Lower lobe of right lung (tissue), 2 donors: ENCODE results near the gene IZUMO3. TPM values are rescaled to one million over a fixed set of nuclear protein-coding genes. Genes with fewer than 3 reads are reported as not detected.
"Not testable (repeated sequence)": the region's sequence is repeated elsewhere in the genome, so short reads cannot be mapped to it uniquely, and the experiment has no call there.

Experiments used
- ATAC-seq, 2 donors: fragments of 200-7000 bp; cut with Tn5 transposase; one replicate each; pipeline ENCODE4 v1.9.1; 2020 to 2022; ENCODE audit warnings: mild to moderate bottlenecking in 2 of 2, moderate library complexity in 2 of 2
- DNase-seq: peaks from one replicate; pipeline ENCODE4 v3.0.0-alpha.2; 2020
- H3K27ac ChIP-seq: fragments of 200-600 bp; one replicate; pipeline ENCODE4 v1.8.0; 2022
- H3K27me3 ChIP-seq: fragments of 200-600 bp; one replicate; pipeline ENCODE4 v1.8.0; 2022; ENCODE audit warnings: low read depth
- H3K36me3 ChIP-seq: fragments of 200-600 bp; one replicate; pipeline ENCODE4 v1.8.0; 2022; ENCODE audit warnings: mild to moderate bottlenecking
- H3K4me1 ChIP-seq: fragments of 200-600 bp; one replicate; pipeline ENCODE4 v1.8.0; 2022
- H3K4me3 ChIP-seq: fragments of 200-600 bp; one replicate; pipeline ENCODE4 v1.8.0; 2022; ENCODE audit warnings: mild to moderate bottlenecking
- H3K9me3 ChIP-seq: fragments of 200-600 bp; one replicate; pipeline ENCODE4 v1.8.0; 2022
- CTCF ChIP-seq: fragments of 200-600 bp; IDR thresholded peaks from one replicate; pipeline ENCODE4 v1.8.0; 2022; ENCODE audit warnings: antibody characterized with exemption, mild to moderate bottlenecking
- intact Hi-C: fragments of 100-400 bp; cut with DNase I; formaldehyde crosslinking; loops from one replicate; pipeline ENCODE4 v1.11.0; 2022
- long read RNA-seq: library from polyadenylated mRNA; unstranded; transcript quantifications from one replicate; pipeline ENCODE4 v2.0.0, GENCODE V29; 2021
- total RNA-seq: library from RNA; stranded (reverse); fragmentation: NEBNext Ultra II Directional; extraction: Animal tissue kit (Norgen Biotek cat#: 25700); gene quantifications from one replicate; pipeline ENCODE4 v1.2.1, GENCODE V29; 2021
- donor health status: DM: no; HTN: yes; CAD: no; lungs with severe emphysema.

IZUMO3 gene
- not detected for total RNA-seq
- long read RNA-seq: 0 reads

DNA sequence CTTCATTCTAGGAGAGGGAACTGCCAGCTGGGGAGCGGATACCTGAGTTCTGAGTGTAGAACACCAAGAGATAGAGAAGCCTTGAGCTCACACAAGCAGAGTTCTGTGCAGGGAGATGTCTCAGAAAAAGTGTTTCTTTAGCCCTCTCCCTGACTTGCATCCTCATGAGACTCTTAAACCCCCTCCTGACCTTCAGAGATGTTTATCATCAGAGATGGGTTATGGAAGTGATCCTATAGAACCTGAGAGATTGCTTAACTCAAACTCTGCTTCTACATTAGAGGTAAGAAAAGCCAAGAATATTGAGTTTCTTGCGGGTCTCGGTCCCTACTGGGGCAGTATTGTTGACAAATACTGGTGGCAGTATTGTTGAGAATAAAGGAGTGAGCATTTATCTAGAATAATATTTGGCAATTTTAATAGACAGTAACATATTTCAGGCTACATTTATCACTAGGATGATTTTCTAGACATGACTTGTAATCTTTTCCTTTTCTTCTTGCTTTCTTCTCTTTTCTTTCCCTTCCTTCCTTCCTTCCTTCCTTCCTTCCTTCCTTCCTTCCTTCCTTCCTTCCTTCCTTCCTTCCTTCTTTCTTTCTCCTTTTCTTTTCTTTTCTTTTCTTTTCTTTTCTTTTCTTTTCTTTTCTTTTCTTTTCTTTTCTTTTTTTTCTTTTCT is at the start of gene IZUMO3:
Gene IZUMO3 (minus strand): TSS at position 51 of the 676 bp plus-strand sequence. CDS start 248 bp downstream, outside the sequence.
- no peaks in the 10 kb centered on the region for H3K4me1 ChIP-seq
- ATAC-seq (no peak), DNase-seq (no peak)
- no peaks in the 10 kb centered on the region for H3K9me3 ChIP-seq
- no peaks in the 10 kb centered on the region for H3K27me3 ChIP-seq
- intact Hi-C loops: no loop called here
- no peak for TF ChIP-seq CTCF
- H3K36me3 ChIP-seq: no peaks in the 10 kb centered on the region
- no peak within 1 kb of the TSS for H3K4me3 ChIP-seq
- no peak within 1 kb of the TSS for H3K27ac ChIP-seq

DNA sequence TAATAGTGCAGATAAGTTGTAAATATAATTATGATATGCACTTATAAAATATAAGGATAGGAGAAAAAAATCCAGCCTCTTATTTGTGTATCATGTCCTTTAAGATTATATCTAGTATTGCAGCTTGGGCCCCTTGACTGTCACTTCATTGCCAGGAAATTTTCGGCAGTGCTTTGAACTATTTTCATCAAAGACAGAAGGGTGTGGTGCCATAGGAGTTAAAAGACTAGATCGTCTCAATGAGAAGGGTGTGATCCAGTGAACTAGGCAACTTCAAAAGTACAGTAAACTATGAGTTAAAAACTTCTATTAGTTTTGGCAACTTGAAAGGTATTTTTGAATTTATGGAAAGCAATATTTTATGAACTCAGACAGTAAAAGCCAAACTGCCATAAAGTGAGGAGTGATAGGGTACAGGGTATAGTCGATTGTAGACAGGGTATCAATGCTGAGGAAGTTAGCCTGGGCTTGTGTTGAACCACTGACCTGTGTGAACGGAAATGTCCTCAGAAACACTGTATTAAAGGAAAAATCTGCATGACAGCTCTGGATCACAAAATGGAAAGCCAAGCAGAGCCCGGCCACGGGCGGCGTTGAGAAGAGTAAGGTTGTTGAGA is 48.6 kb upstream of the IZUMO3 start:
- Histone ChIP-seq H3K27ac (no peak overlapping the region), H3K36me3 (no peaks in the 10 kb centered on the region), H3K9me3 (no peaks in the 10 kb centered on the region), H3K4me3 (no peak overlapping the region), H3K27me3 (no peaks in the 10 kb centered on the region), H3K4me1 (no peaks in the 10 kb centered on the region)
- TF ChIP-seq CTCF: no peak
- ATAC-seq: no peak
- intact Hi-C loops: no loop called here
- DNase-seq: no peak

GRCh38 chr9:24590432-24590831 is 44.7 kb upstream of the IZUMO3 start:
- H3K36me3 ChIP-seq: no peaks in the 10 kb centered on the region
- ATAC-seq (no peak), DNase-seq (no peak)
- H3K27ac ChIP-seq: no peak overlapping the region
- intact Hi-C loops: no loop called here
- no peak overlapping the region for H3K4me3 ChIP-seq
- no peaks in the 10 kb centered on the region for H3K9me3 ChIP-seq
- H3K27me3 ChIP-seq: no peaks in the 10 kb centered on the region
- no peak for TF ChIP-seq CTCF
- no peaks in the 10 kb centered on the region for H3K4me1 ChIP-seq

GRCh38 chr9:24587883-24588282 is 42.2 kb upstream of the IZUMO3 start:
- no peaks in the 10 kb centered on the region for H3K27me3 ChIP-seq
- H3K9me3 ChIP-seq: no peaks in the 10 kb centered on the region
- H3K4me1 ChIP-seq: no peaks in the 10 kb centered on the region
- ATAC-seq: no peak
- DNase-seq: no peak
- H3K27ac ChIP-seq: no peak overlapping the region
- no peaks in the 10 kb centered on the region for H3K36me3 ChIP-seq
- intact Hi-C loops: no loop called here
- no peak for TF ChIP-seq CTCF
- H3K4me3 ChIP-seq: no peak overlapping the region

DNA sequence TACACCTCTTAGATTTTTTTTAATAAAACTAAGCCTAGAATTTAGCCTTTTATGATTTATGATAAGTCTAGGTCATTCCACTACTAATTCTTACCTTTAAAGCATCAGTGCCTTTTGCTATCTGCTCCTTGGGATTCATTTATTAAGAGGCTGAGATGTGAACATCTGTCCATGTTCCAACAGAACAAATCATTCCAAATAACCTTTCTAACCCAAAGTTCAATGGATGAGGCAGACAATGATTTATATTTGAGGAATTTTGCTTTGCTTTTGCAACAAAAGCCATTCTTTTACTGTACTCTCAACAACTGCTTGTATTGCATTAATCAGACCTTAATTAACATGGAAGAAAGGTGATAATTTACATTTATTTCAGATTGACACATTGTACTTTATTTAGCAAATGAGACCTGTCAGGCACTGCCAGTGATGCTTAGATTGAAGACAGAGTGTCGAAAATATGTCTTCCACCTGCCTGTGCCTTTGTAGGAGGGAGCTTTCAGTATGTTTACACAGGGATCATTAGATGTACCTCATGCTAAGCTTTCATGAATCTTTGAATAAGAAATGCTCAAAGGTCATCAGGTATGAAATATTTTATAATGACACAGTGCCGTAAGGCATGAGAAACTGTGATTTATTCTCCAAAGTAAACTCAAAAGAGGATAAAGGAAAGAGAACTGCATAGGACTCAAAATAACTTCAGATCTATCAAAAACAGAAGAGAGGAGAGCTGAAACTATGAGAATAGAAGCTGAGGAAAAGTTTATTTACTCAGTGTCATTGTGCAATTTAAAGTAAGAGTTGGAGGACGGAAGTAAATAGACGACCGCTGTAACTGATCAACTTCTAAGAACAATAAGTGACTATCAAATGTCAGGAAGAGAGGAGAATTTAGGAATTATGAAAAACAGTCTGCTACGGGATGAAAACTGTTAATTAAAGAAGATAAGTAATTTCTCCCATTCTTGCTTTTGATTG is 36.7 kb upstream of the IZUMO3 start:
- no peaks in the 10 kb centered on the region for H3K27me3 ChIP-seq
- no peaks in the 10 kb centered on the region for H3K36me3 ChIP-seq
- H3K27ac ChIP-seq: no peak overlapping the region
- DNase-seq (no peak), ATAC-seq (no peak)
- no peak for TF ChIP-seq CTCF
- H3K9me3 ChIP-seq: no peaks in the 10 kb centered on the region
- intact Hi-C loops: no loop called here
- no peak overlapping the region for H3K4me3 ChIP-seq
- no peaks in the 10 kb centered on the region for H3K4me1 ChIP-seq

DNA sequence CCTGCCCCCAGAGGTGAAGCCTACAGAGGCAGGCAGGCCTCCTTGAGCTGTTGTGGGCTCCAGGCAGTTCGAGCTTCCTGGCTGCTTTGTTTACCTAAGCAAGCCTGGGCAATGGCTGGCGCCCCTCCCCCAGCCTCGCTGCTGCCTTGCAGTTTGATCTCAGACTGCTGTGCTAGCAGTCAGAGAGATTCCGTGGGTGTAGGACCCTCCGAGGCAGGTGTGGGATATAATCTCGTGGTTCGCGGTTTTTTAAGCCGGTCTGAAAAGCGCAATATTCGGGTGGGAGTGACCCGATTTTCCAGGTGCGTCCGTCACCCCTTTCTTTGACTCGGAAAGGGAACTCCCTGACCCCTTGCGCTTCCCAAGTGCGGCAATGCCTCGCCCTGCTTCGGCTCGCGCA is 34.3 kb upstream of the IZUMO3 start:
- H3K4me1 ChIP-seq, H3K4me3 ChIP-seq, DNase-seq, H3K36me3 ChIP-seq, H3K9me3 ChIP-seq, H3K27ac ChIP-seq, ATAC-seq, intact Hi-C loops, H3K27me3 ChIP-seq: not testable (repeated sequence)
